Endothelial cell of umbilical vein (primary cell): ENCODE measurements around the gene PHOSPHO1. TPM values are rescaled to one million over a fixed set of nuclear protein-coding genes. Genes with fewer than 3 reads are reported as not detected.

Experiments used
- BruUV-seq: library from RNA; stranded (reverse); fragments of 400-500 nt; replicated peaks from 2 replicates; lab custom pipeline; 2021; lab: Mats Ljungman, UMichigan
- CTCF ChIA-PET: fragments of 300-600, 350-600 bp; sonication (Branson Sonifier 250); formaldehyde crosslinking; loops from one replicate; lab custom pipeline; 2021; ENCODE audit warnings: antibody characterized with exemption, inconsistent platforms; lab: Charles Lee
- POLR2A ChIA-PET: fragments of 300-600, 350-600 bp; sonication (Branson Sonifier 250); formaldehyde crosslinking; loops from one replicate; lab custom pipeline; 2021; ENCODE audit warnings: antibody characterized with exemption, inconsistent platforms; lab: Charles Lee
- DNase-seq: peaks from one replicate; pipeline ENCODE4 v3.0.0-alpha.2; 2011; ENCODE audit warnings: low read depth, low spot score
- FAIRE-seq: peaks from 2 replicates; lab custom pipeline; 2011; peaks lifted over from hg19 to GRCh38; lab: Jason Lieb, UNC
- H2AFZ ChIP-seq: 2 replicates; pipeline ENCODE4 v1.6.0; 2012; ENCODE audit warnings: low read depth, low read length, control low read depth, inconsistent platforms
- H3K27ac ChIP-seq: 2 replicates; pipeline ENCODE4 v1.5.1; 2011; ENCODE audit warnings: low read depth, mild to moderate bottlenecking, control low read depth, low read length, moderate library complexity; ENCODE audit not compliant: insufficient read depth
- H3K27me3 ChIP-seq, 2 experiments: 2 replicates each; pipeline versions ENCODE4 v1.6.0 to v1.6.1; 2011; ENCODE audit warnings: low read length in 2 of 2, mixed read lengths in 1 of 2; ENCODE audit not compliant: control insufficient read depth in 2 of 2, insufficient read depth in 2 of 2
- H3K36me3 ChIP-seq, 2 experiments: 2 replicates in 1 of 2; 3 replicates in 1 of 2; pipeline ENCODE4 v1.5.1; 2011; ENCODE audit warnings: low read length in 2 of 2, mild to moderate bottlenecking in 1 of 2, moderate library complexity in 1 of 2; ENCODE audit not compliant: control insufficient read depth in 2 of 2, insufficient read depth in 2 of 2; ENCODE audit errors: extremely low read depth in 1 of 2
- H3K4me1 ChIP-seq: 3 replicates; pipeline ENCODE4 v1.5.1; 2011; ENCODE audit warnings: mild to moderate bottlenecking, low read length; ENCODE audit not compliant: control insufficient read depth, insufficient read depth; ENCODE audit errors: extremely low read depth
- H3K4me2 ChIP-seq: 2 replicates; pipeline ENCODE4 v1.6.1; 2011; ENCODE audit warnings: low read length, control low read depth, mixed read lengths; ENCODE audit not compliant: insufficient read depth
- H3K4me3 ChIP-seq, 3 experiments: fragments of 200-600 bp in 1 of 3; sonication (generic), shearing (Covaris generic) in 1 of 3; replicated peaks in 1 of 3; 2 replicates each; pipeline ENCODE4 v1.5.1; 2011 to 2016; ENCODE audit warnings: control low read depth in 3 of 3, low read length in 3 of 3, mild to moderate bottlenecking in 2 of 3, inconsistent platforms in 1 of 3, low read depth in 1 of 3, moderate library complexity in 1 of 3; ENCODE audit not compliant: insufficient read depth in 1 of 3
- H3K79me2 ChIP-seq: 2 replicates; pipeline ENCODE4 v1.6.0; 2012; ENCODE audit warnings: low read length, inconsistent platforms; ENCODE audit not compliant: control insufficient read depth, insufficient read depth
- H3K9ac ChIP-seq: replicated peaks from 2 replicates; pipeline ENCODE3; 2011; ENCODE audit warnings: low read length, control low read depth; ENCODE audit not compliant: insufficient read depth; ENCODE audit errors: extremely low read depth
- H3K9me1 ChIP-seq: replicated peaks from 3 replicates; pipeline ENCODE4 v1.6.0; 2011; ENCODE audit warnings: mild to moderate bottlenecking, low read length; ENCODE audit not compliant: control insufficient read depth, insufficient read depth; ENCODE audit errors: extremely low read depth
- H3K9me3 ChIP-seq: replicated peaks from 2 replicates; pipeline ENCODE4 v1.5.1; 2012; ENCODE audit warnings: low read length, inconsistent platforms; ENCODE audit not compliant: control insufficient read depth, insufficient read depth
- H4K20me1 ChIP-seq: replicated peaks from 2 replicates; pipeline ENCODE3; 2011; ENCODE audit warnings: mild to moderate bottlenecking, low read length; ENCODE audit not compliant: control insufficient read depth, insufficient read depth; ENCODE audit errors: extremely low read depth
- CTCF ChIP-seq, 2 donors: IDR thresholded peaks; 1 replicate in 1 of 2; 2 replicates in 1 of 2; pipeline ENCODE4 v1.5.1; 2011; ENCODE audit warnings: low read length in 2 of 2, mild to moderate bottlenecking in 2 of 2, moderate library complexity in 2 of 2, control low read depth in 1 of 2, inconsistent platforms in 1 of 2, low read depth in 1 of 2; ENCODE audit not compliant: insufficient read depth in 1 of 2; ENCODE audit errors: extremely low read depth in 1 of 2
- EZH2 ChIP-seq: IDR thresholded peaks from 2 replicates; pipeline ENCODE4 v1.6.1; 2012; ENCODE audit warnings: borderline replicate concordance, low read depth, mild to moderate bottlenecking, moderate library complexity, low read length, inconsistent platforms; ENCODE audit not compliant: severe bottlenecking
- FOS ChIP-seq: IDR thresholded peaks from 2 replicates; pipeline ENCODE4 v1.6.1; 2011; ENCODE audit warnings: mild to moderate bottlenecking, low read length, moderate library complexity, borderline replicate concordance; ENCODE audit not compliant: insufficient read depth
- GATA2 ChIP-seq: IDR thresholded peaks from 2 replicates; pipeline ENCODE4 v1.7.0; 2011; ENCODE audit warnings: low read depth, mild to moderate bottlenecking, moderate library complexity, mixed read lengths, low read length; ENCODE audit not compliant: insufficient read length, insufficient read depth
- JUN ChIP-seq: IDR thresholded peaks from 2 replicates; pipeline ENCODE4 v1.6.1; 2011; ENCODE audit warnings: borderline replicate concordance, low read depth; ENCODE audit not compliant: insufficient read length, insufficient read depth
- MYC ChIP-seq: IDR thresholded peaks from one replicate; pipeline ENCODE4 v1.6.1; 2011; ENCODE audit warnings: mild to moderate bottlenecking, low read depth, low read length
- POLR2A ChIP-seq: IDR thresholded peaks from 2 replicates; pipeline ENCODE4 v1.6.1; 2012; ENCODE audit warnings: low read depth, mild to moderate bottlenecking, control low read depth, low read length
- POLR2AphosphoS5 ChIP-seq: IDR thresholded peaks from 2 replicates; pipeline ENCODE4 v1.6.1; 2012; ENCODE audit warnings: low read depth, mild to moderate bottlenecking, control low read depth, low read length, moderate library complexity; ENCODE audit not compliant: insufficient read depth
- dilution Hi-C: fragments of 300-500 bp; cut with MboI; formaldehyde crosslinking; loops from one replicate; pipeline ENCODE4 v1.15.0; 2019; ENCODE audit warnings: low sequenced_read_pairs; ENCODE audit not compliant: extremely low pct_ligation_motif_present
- intact Hi-C: fragments of 100-400 bp; cut with micrococcal nuclease; formaldehyde crosslinking; loops from one replicate; pipeline ENCODE4 v1.10.0; 2022
- polyA plus RNA-seq, 4 experiments: library from polyadenylated mRNA; depleted of rRNA in 3 of 4; stranded (reverse) in 3 of 4; unstranded in 1 of 4; fragments of >200 nt; gene quantifications; 2 replicates each; pipeline versions ENCODE4 v1.2.1 to v1.2.3, GENCODE V29; 2011 to 2012; ENCODE audit warnings: missing spikeins in 1 of 4
- total RNA-seq: library from RNA; stranded (reverse); gene quantifications from 2 replicates; pipeline ENCODE4 v1.2.3, GENCODE V29; 2021
- TF ChIP-seq, protein P1 (sequence below): IDR thresholded peaks from 2 replicates; pipeline ENCODE4 v1.6.1; 2011; ENCODE audit not compliant: insufficient read depth, insufficient read length

PHOSPHO1 gene
- total and polyA plus RNA-seq, 2 donors (not counting 3 experiments of a cell fraction or from before 2014, with no cell fraction given): 0.23 TPM; not detected in 1

DNA sequence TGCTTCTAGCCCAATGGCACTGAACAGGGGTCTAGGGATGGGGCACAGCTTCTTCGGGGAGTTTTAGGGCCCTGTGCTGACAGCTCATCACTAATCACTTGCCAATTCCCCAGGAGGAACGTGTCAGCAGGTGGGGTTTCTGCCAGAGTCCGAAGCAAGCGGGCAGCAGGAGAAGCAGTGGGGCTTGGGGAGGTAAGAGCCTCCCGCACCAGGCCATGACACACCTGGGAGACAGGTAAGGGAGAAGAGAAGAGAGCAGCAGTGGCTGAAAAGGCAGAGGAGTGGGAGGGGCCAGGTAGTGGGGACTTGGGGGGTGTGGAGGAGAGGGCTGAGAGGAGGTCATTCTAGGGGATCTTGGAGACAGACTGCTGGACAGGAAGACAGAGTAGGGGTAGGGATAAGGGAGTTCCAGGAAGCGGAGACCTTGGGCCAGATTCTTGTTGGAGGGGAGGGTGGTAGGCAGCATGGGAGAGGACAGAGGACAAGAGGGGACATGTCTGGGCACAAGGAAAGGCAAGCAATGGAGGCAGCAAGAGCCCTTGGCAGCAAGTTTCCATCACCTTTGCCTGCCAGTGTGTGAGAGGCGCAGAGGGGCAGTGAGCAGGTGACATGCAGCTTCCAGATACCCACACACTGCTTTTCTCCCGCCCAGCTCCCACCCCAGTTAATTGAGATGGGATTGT is 4.9 kb downstream of the PHOSPHO1 start:
- DNase-seq (no peak), FAIRE-seq (no peak)
- Histone ChIP-seq H3K36me3 (peaks cover 0 to 6% of the 10 kb centered on the region in 2 experiments), H3K9ac (no peak overlapping the region), H3K9me1 (no peaks in the 10 kb centered on the region), H3K79me2 (no peaks in the 10 kb centered on the region), H3K9me3 (no peaks in the 10 kb centered on the region), H3K4me1 (peaks cover 16% of the 10 kb centered on the region), H3K4me3 (no peak overlapping the region), H2AFZ (no peak overlapping the region), H3K27ac (no peak overlapping the region), H4K20me1 (no peaks in the 10 kb centered on the region), H3K27me3 (peaks cover 16 to 22% of the 10 kb centered on the region in 2 experiments), H3K4me2 (no peak overlapping the region)
- CTCF ChIA-PET: interaction anchor here (1.3 to 13.3 kb wide), 8 partner anchors 10 to 65 kb away, joined by 4 to 212 read pairs (median 19); partner anchors contain the start of genes ABI3 and GNGT2
- BruUV-seq: no TSS peak
- POLR2A ChIA-PET: no interaction called here
- dilution Hi-C loops: no loop called here
- intact Hi-C loops: loop anchor here (2.0 to 5.0 kb wide), 2 partner anchors 169 to 188 kb away; no protein-coding TSS in a partner anchor
- TF ChIP-seq POLR2AphosphoS5 (peak; percentile 23), CTCF (IDR thresholded peaks at IDR 0.05; ENCODE audit: extremely low read depth in 1 of 2, insufficient read depth in 1 of 2, low read depth in 1 of 2, low read length in 2 of 2) (no peak)

- no peak overlapping the region for H3K4me2 ChIP-seq
- ChIA-PET CTCF (interaction anchor here (1.2 to 13.3 kb wide), 8 partner anchors 10 to 66 kb away, joined by 3 to 212 read pairs (median 12); partner anchors contain the start of genes ABI3 and GNGT2), POLR2A (no interaction called here)
- TF ChIP-seq POLR2AphosphoS5 (no peak), CTCF (IDR thresholded peaks at IDR 0.05; ENCODE audit: extremely low read depth in 1 of 2, insufficient read depth in 1 of 2, low read depth in 1 of 2, low read length in 2 of 2) (no peak), GATA2 (no peak), EZH2 (no peak), POLR2A (no peak), FOS (no peak), MYC (no peak), JUN (no peak)
- TF ChIP-seq, protein P1, sequence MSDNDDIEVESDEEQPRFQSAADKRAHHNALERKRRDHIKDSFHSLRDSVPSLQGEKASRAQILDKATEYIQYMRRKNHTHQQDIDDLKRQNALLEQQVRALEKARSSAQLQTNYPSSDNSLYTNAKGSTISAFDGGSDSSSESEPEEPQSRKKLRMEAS: no peak
- H3K9me3 ChIP-seq: no peaks in the 10 kb centered on the region
- FAIRE-seq (no peak), DNase-seq (no peak)
- H3K4me3 ChIP-seq: no peak overlapping the region
- H3K79me2 ChIP-seq: no peaks in the 10 kb centered on the region
- no peaks in the 10 kb centered on the region for H4K20me1 ChIP-seq
- no peak overlapping the region for H2AFZ ChIP-seq
- peaks cover 15% of the 10 kb centered on the region for H3K4me1 ChIP-seq
- H3K27ac ChIP-seq: no peak overlapping the region
- peaks cover 16 to 22% of the 10 kb centered on the region in 2 experiments for H3K27me3 ChIP-seq
- no TSS peak for BruUV-seq
- dilution Hi-C loops (no loop called here), intact Hi-C loops (loop anchor here (5.0 kb wide), 1 partner anchor 188 kb away; no protein-coding TSS in a partner anchor)
- H3K9ac ChIP-seq: no peak overlapping the region
- peaks cover 0 to 7% of the 10 kb centered on the region in 2 experiments for H3K36me3 ChIP-seq
- H3K9me1 ChIP-seq: no peaks in the 10 kb centered on the region
Observed at GRCh38 chr17:49224997-49225337, 5.6 kb downstream of the PHOSPHO1 start.
